GM18870 (cell line): ENCODE data around the gene RNF149.
"Not testable (repeated sequence)": the region's sequence is repeated elsewhere in the genome, so short reads cannot be mapped to it uniquely, and the experiment has no call there.

Experiments used
- ATAC-seq: cut with Tn5 transposase; IDR thresholded peaks from one replicate; pipeline ENCODE4 v1.9.1; 2021; ENCODE audit warnings: moderate library complexity; ENCODE audit not compliant: unreplicated experiment

Gene RNF149

GRCh38 chr2:101235956-101236355 is 72.5 kb downstream of the RNF149 start:
- not testable (repeated sequence) for ATAC-seq

- no peak for ATAC-seq
Measured at GRCh38 chr2:101234169-101234938, 74.1 kb downstream of the RNF149 start.

GRCh38 chr2:101232770-101233169 is 75.7 kb downstream of the RNF149 start:
- no peak for ATAC-seq

GRCh38 chr2:101231937-101232730 is 76.4 kb downstream of the RNF149 start:
- ATAC-seq, result no peak

- ATAC-seq, result no peak
Measured at GRCh38 chr2:101231240-101231639, 77.3 kb downstream of the RNF149 start.

GRCh38 chr2:101230541-101231001 is 77.9 kb downstream of the RNF149 start:
- ATAC-seq, result no peak
